HG03457 (cell line): ENCODE data around the gene USP34.
A peak's percentile ranks its signal among the peaks of the same experiment; 100 is the strongest.
"Not testable (repeated sequence)": the region's sequence is repeated elsewhere in the genome, so short reads cannot be mapped to it uniquely, and the experiment has no call there.

ENCODE experiments used
- ATAC-seq: cut with Tn5 transposase; IDR thresholded peaks from one replicate; pipeline ENCODE4 v1.9.1; 2021; ENCODE audit warnings: moderate number of reproducible peaks; ENCODE audit not compliant: unreplicated experiment

USP34 gene

GRCh38 chr2:61470965-61471904 lies at the start of gene USP34:
Gene USP34 (minus strand): TSS chr2:61471087. CDS start chr2:61470692, 395 bp downstream.
- ATAC-seq: peak; percentile 70

- no peak for ATAC-seq
These were observed 49.4 kb upstream of the USP34 start for GRCh38 chr2:61520261-61520660.

GRCh38 chr2:61512768-61513398 lies 42.0 kb upstream of the USP34 start:
- ATAC-seq: no peak

GRCh38 chr2:61510674-61511671 lies 40.1 kb upstream of the USP34 start:
- no peak for ATAC-seq

- ATAC-seq: no peak
These were observed 34.1 kb upstream of the USP34 start for GRCh38 chr2:61504949-61505348.

- no peak for ATAC-seq
These were observed 28.2 kb upstream of the USP34 start for GRCh38 chr2:61499060-61499459.

GRCh38 chr2:61493523-61493942 lies 22.6 kb upstream of the USP34 start:
- ATAC-seq: no peak

GRCh38 chr2:61492476-61492875 lies 21.6 kb upstream of the USP34 start:
- no peak for ATAC-seq

- no peak for ATAC-seq
These were observed 14.4 kb upstream of the USP34 start for GRCh38 chr2:61485281-61485680.

GRCh38 chr2:61478086-61478485 lies 7.2 kb upstream of the USP34 start:
- ATAC-seq: no peak

GRCh38 chr2:61476929-61477589 lies 6.2 kb upstream of the USP34 start:
- ATAC-seq: not testable (repeated sequence)

- no peak for ATAC-seq
These were observed 1.3 kb upstream of the USP34 start for GRCh38 chr2:61471905-61472805.

- ATAC-seq: peak; percentile 16
These were observed 550 bp downstream of the USP34 start for GRCh38 chr2:61470122-61470951.

- no peak for ATAC-seq
These were observed 1.3 kb downstream of the USP34 start for GRCh38 chr2:61469424-61470121.

GRCh38 chr2:61468231-61468630 lies 2.7 kb downstream of the USP34 start:
- ATAC-seq: not testable (repeated sequence)

- ATAC-seq: no peak
These were observed 5.8 kb downstream of the USP34 start for GRCh38 chr2:61465045-61465444.

GRCh38 chr2:61463769-61464475 lies 7.0 kb downstream of the USP34 start:
- no peak for ATAC-seq
